ENCODE data around the gene FREY1.
A peak's percentile ranks its signal among the peaks of the same experiment; 100 is the strongest.
"Not testable (repeated sequence)": the region's sequence is repeated elsewhere in the genome, so short reads cannot be mapped to it uniquely, and the experiment has no call there.

Gene FREY1

DNA sequence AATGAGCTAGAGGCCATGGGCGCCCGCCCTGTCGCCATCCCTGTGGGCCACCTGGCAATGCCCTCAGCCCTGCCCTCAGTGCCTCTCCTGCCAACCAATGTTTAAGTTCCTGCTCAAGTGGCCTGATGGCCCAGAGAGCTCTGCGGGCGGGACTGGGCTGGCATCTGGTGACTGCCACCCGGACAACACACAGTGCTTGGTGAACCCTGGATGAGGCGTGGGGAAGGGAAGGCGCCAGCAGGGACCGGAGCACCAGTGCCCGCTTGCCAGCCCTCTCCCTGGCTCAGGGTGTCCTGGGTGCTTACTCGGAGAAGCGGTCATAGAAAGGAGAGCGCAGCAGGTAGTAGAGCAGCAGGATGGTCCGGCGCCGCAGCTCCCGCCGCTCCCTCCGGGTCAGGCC is 6.4 kb upstream of the FREY1 start:
- no peak for DNase-seq

DNA sequence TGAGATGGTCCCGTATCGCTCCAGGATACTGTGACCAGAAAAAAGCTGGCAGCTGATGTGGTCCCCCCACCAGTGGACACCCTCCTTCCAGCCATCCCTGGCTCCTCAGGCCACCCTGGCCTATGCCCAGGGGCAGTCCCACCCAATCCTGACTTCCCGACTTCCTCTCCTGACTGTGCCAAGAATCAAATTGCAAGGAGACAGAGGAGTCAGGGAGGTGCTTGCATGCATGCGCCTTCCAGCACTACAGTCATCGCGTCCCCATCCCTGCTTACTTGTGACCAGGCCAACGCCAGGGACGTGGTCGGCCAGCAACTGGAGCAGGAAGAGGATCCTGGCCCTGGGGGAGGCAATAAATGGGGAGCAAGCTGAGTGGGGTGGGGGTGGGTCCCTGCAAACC is 3.6 kb upstream of the FREY1 start:
- no peak for DNase-seq

DNA sequence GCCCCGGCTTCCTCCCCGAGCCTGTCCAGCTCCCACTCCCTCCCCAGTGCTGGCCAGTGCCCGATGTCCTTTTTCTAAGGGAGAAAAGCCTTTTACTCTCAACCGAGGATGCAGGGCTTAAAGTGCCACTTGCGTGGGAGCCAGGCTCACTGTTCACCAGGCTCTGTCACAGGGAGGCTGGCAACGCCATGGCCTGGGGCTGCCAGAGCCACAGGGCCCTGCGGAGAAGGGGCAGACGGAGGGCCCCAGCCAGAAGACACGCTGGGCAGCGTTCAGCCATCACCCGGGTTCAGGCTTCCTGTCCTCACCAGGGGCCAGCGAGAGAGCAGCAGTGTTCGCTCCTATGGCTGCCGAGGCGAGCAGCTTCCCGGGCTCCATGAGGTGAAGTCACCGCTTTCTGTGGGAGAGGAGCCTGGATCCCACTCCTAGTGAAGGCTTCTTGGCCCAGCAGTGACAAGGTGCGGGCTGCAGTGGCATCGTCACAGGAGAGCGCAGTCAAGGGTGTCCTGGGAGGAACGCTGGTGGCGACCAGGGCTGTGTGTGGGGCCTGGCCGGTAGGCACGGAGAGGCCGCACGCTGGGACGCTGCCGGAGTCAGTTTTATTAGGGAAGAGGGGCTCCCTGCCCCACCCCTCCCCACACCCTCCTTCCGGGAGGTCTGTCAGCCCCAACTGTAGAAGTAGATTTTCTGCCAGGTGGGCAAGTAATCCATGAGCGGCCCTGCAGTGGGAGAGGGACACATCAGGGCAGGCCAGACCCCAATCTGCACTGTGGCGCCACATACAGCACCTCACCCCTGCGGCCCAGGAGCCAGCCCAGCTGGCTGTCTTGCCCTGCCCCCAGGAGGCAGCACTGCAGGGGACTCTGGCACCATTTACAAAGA is 2.8 kb upstream of the FREY1 start:
- DNase-seq, result no peak

DNA sequence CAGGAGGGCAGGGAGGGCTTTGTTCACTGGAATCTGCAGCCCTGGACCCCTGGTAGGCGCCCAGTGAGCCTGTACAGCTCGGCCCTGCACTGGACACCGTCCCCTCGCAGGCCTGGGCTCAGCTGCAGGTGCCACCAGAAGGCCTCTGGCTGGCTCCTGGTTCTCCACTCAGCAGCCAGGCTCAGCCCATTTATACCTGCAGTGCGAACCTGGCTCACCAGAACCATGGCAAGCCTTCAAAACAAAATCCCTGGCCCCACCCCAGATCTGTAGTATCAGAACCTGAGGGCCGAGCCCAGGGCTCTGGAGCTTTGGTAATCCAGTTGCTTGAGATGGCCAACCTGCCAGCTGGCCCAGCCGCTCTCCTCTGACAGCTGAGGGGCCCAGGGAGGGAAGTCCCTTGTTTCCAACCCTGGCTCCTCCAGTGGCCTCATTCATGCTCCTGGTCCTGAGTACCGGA is 870 bp upstream of the FREY1 start:
- no peak for DNase-seq

DNA sequence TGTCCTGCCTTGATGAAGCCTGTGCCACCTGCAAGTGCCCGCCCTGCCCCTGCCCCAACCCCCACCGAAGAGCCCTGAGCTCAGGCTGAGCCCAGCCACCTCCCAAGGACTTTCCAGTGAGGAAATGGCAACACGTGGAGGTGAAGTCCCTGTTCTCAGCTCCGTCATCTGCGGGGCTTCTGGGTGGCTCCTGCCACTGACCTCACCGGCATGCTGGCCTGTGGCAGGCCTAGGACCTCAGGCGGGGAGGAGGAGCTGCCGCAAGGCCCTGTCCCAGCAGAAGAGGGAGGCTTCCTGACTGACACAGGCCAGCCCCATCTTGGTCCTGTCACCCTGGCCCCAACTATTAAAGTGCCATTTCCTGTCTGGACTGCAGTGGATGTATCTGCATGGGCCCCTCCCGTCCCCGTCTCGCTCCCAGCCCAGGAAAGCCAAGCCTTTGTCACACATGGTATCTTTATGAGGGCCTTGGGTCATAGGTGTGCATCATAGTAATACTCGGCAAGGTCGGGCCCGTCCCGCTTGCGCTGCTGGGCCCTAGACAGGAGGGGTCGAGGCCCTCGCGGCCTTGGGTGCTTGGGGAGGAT is 882 bp downstream of the FREY1 start:
- DNase-seq, result no peak

DNA sequence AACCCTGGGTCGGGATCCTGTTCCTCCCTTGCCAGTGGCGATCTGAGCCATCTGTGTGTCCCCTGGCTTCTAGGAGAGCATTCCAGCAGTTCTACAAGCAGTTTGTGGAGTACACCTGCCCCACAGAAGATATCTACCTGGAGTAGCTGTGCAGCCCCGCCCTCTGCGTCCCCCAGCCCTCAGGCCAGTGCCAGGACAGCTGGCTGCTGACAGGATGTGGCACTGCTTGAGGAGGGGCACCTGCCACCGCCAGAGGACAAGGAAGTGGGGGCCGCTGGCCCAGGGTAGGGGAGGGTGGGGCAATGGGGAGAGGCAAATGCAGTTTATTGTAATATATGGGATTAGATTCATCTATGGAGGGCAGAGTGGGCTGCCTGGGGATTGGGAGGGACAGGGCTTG is 1.5 kb downstream of the FREY1 start:
- not testable (repeated sequence) for DNase-seq

DNA sequence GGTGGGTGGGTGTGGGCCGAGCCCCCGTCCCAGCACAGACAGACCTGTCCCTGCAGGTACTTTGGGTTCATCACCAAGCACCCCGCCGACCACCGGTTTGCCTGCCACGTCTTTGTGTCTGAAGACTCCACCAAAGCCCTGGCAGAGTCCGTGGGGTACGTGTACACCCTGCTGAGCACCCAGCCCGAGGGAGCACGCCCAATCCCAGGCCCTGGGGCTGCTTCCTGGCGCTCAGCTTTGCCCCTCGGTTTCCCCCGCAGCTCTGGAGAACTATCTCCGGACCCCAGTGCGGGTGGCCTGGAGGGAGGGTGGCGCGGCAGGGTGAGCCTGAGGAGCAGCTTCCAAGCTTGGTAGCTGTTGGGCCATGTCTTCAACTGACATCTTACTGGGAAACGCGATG is 2.0 kb downstream of the FREY1 start:
- DNase-seq, result no peak

DNA sequence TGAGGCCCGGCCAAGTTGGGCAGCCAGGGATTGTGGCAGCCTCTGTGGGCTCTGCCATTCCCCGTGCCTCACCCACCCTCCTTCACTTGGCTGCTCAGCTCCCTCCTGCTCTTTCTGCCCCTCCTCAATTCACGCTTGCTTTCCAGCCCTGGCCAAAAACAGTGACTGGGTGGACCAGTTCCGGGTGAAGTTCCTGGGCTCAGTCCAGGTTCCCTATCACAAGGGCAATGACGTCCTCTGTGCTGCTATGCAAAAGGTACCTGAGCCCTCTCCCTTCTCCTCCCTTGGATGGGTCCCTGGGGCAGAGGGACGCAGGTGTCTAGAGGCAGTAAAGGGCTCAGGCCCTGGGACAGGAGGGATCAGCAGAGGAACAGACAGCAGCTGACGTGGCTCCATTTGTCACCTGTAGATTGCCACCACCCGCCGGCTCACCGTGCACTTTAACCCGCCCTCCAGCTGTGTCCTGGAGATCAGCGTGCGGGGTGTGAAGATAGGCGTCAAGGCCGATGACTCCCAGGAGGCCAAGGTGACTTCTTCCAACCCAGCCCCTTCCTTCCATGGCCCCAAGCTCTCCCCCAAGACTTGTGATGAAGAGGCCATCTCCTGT is 2.7 kb downstream of the FREY1 start:
- DNase-seq, result no peak

DNA sequence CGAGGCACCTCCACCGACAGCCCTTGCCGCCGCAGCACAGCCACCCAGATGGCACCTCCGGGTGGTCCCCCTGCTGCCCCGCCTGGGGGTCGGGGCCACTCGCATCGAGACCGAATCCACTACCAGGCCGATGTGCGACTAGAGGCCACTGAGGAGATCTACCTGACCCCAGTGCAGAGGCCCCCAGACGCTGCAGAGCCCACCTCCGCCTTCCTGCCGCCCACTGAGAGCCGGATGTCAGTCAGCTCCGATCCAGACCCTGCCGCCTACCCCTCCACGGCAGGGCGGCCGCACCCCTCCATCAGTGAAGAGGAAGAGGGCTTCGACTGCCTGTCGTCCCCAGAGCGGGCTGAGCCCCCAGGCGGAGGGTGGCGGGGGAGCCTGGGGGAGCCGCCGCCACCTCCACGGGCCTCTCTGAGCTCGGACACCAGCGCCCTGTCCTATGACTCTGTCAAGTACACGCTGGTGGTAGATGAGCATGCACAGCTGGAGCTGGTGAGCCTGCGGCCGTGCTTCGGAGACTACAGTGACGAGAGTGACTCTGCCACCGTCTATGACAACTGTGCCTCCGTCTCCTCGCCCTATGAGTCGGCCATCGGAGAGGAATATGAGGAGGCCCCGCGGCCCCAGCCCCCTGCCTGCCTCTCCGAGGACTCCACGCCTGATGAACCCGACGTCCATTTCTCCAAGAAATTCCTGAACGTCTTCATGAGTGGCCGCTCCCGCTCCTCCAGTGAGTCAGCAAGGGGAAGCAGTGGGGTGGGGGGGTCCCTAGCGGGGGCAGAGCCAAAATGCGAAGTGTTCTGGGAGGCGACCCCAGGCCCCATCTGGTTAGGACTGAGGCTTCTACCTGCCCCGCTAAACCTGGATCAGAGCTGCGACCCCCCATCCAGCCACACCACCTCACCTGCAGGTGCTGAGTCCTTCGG is 4.4 kb downstream of the FREY1 start:
- DNase-seq, result no peak

DNA sequence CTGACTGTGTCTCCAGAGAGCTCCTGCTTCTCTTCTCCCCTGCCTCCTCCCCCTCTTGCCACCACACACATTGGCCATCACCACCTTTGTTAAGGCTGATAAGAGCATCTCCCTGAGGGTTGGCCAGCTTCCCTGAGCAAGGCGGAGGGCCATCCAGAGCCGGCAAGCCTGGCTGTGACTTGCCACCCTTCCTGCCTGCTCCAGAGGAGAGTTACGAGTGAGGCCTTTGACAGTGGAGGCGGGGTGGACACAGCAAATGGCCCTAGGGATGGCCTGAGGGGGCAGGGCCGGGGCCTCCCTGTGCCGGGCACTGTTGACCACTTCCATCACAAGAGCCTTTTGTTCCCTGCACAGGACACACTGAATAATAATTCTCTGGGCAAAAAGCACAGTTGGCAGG is 5.4 kb downstream of the FREY1 start:
- no peak for DNase-seq

DNA sequence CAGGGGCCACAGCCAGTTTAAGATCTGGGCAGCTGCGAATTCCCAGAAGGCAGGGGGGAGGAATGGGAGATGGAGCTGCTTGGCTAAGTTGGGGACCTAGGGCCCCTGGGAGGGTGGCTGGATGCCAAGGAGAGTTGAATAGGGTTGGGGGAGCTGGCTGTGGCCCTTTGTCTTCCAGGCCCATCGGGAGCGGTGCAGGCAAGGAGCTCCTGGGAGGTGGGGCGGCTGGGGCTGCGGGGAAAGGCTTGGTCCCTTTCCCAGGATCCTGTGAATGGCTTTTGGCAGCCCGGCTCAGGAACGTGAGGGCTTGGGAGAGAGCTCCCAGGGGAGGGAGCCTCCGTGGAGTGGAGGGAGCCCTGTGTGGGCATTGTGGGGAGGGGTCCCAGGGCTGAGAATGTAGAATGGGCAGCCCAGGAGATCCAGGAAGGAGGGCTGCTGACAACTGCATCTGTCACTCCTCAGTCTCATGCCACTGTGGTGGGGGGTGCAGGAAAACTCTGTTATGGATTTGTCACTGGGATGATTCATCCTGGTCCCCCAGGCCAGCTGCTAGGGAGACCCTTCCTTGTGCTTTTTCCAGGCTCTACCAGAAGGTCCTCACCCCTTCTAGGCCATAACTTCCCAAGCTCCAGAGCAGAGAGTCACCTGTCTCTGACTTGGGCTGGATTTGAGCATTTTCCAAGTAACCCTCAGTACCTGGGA is 6.0 kb downstream of the FREY1 start:
- no peak for DNase-seq

DNA sequence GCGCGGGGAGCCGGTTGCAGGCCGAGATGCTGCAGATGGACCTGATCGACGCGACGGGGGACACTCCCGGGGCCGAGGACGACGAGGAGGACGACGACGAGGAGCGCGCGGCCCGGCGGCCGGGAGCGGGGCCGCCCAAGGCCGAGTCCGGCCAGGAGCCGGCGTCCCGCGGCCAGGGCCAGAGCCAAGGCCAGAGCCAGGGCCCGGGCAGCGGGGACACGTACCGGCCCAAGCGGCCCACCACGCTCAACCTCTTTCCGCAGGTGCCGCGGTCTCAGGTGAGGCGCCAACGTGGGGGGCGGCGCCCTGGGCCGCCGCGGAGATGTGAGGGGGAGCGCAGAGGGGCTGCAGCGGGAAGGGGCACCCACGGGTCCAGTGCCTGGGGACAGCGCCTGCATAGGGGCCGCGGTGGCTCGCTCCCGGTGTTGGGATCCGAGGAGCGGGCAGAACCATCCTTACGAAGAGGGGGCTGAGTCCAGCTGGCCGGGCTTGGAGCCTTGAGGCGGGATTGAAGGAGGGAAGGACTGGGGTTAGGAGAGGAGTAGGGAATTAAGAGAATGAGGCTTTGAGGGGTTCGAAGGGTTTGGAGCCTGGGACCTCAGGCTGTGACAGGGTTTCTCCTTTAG is 6.8 kb downstream of the FREY1 start:
- DNase-seq, result not testable (repeated sequence)

DNA sequence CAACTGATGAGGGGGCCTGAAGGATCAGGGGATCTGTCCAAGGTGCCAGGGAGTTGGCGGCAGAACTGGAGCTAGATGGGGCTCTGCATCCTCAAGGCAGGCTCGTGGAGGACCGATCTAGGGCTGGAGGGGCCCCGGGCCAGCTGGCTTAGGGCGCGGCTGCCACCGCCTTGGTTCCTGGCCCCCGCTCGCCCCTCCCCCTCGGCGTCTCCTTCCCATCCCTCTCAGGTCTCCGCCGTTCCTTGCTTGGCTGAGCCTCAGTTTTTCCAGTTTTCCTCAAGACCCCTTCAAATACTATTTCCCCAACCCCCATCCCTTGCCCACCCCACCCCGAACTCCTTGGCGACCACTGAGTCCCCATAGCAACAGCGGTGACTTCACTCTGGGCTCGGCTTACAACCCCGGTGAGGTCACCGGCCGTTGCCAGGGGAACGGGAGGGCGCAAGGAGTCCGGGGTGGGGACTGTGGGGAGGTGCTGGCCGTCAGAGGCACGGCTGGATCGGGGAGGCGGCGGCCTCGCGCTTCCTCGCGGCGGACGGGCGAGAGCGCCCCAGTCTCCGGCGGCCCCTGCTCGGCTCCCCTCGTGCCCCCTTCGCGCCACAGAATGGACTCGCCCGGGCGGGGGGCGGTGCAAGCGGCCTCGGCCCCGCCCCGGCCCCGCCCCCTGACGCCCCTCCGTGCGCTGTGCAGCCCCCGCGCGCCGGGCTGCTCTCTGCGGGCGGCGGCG is 7.5 kb downstream of the FREY1 start:
- DNase-seq, result peak; percentile 56

DNA sequence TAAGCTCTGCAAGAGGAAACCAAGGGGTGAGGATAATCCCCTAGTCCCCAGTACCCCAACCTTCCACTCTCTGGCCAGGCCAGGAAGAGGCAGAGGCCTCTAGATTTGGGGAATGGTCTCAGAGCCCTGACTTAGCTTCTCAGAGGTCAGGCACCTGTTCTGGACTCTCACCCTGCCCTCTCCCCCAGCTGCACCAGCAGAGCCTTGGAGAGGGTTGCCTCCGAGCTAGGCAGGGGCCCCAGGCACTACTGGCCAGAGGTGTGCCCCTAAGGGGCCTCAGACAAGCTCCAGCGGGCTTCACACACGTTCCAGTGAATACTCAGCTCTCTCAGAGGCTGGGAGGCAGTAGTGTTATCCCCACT is 8.0 kb downstream of the FREY1 start:
- DNase-seq, result no peak

DNA sequence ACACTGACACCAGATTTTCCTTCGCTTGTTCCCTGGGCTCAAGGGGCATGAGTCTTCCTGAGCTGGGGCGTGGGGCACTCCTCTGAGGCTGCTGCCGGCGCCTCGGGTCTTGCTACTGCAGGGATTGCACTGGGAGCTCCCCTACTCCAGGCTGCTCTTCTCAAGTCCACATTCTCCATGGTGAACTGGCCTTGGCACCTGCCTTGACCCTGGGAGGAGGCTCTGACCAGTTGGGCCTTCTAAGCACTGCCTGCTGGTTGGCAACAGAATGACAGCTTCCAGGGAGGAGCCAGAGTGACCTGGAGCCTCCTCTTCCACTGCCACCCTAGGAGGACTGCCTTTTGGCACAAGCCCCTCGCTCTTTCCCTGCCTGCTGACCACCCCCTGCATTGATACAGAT is 9.5 kb downstream of the FREY1 start:
- no peak for DNase-seq

DNA sequence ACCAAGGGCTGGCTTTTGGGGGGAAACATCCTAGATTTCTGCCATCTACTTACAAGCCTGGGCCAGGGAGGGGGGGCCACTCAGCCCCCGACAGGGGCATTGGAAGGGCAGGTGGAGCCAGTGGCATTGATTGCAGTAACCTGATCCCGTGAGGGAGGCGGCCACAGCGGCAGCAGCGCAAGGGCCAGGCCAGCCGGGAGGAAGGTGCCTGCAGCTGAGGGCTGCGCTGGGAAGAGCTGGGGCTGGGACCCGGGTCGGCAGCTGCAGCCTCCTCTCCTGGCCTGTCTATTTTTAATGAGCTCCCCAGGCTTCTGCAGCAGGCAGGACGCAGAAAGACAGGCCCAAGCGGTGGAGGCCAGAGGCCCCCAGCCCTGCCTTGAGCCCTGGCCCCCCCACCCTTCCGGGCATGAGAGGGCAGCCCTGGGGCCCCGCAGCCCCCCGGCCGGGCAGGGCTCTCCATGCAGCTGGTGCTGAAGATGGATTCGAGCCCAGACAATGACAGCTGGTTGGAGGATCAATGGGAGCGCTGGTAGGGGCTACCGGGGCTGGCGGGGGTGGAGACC is 10.6 kb downstream of the FREY1 start:
- DNase-seq, result no peak

DNA sequence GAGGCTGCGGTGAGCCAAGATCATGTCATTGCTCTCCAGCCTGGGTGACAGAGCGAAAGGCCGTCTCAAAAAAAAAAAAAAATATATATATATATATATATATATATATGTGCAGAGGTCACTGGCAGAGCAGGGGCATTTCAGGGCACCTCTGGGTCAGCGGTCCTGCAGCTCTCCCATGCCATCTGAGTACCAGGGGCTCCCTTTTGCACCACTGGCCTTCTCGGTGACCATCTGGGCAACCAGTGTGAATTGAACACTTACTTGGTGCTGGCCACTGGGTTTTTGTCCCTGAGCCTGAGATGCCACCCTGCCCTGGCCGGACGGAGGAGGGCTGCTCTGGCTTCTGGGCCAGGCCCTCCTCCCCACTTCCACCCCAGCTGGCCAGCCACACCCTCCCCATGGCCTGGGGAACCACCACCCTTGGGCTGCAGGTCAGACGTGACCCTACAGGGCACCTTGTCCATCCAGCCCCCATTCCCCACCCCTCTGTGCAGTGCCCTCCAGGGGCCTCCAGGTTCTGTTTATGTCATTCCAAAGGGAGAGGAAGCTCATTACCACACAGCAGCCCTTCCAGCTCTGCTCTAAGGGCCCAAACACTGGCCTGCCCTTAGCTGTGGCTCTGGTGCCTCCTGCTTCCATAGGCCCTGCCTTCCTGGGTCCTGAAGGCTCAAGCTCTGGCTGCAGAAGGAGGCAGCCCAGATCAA is 11.4 kb downstream of the FREY1 start:
- no peak for DNase-seq

DNA sequence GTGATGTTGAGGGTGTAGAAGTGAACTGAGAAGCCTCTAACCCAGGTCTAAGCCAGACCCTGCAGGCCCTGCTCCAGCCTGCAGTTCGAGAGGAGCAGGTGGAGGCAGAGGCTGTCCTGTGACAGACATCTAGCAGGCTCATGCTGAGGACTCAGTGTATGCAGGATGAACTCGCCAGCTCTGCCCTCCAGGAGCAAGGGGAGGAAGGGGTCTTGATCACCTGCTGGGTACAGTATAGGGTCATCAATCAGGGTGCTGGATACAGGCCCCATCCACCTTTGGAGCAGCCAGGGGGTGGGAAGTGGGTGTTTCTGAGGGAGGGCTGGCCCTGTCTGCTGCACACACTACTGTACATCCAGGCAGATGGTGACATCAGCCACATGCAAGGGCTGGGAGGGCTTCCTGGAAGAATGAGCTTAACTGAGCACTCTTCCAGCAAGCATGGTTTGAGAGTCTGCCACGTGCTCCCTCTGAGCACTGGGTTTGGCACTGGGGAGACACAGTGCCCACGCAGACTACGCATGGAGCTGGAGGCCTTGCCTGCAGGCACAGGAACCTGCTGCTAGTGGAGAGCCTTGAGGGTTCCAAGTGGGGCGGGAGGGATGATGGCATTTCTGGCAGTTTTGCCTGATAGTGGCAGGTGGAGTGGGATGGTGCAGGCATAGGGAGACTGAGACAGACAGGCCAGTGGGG is 12.4 kb downstream of the FREY1 start:
- DNase-seq, result no peak

DNA sequence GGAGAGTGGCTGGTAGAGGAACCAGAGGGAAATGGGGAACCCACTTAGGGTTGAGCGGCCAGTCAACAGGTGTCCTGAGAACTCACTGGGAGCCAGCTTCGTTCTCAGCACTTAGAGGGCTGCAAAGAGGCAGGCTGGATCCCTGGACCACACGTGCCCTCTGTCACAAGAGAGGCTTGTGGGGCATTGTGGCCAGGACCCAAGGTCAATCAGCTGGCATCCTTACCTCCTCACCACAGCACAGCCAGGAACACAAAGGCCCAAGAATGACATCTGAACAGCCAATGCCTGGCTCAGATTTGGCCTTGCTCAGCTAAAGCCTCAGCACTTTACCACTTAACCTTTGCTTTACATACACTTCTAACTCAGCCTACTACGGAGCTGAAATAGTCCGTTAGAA is 14.2 kb downstream of the FREY1 start:
- DNase-seq, result no peak

All from activated CD4-positive, alpha-beta T cell treated with anti-CD3 and anti-CD28 coated beads, Interleukin-2, amount 50 U/mL, for 16 hours (primary cell).